Trophoblast cell (in vitro differentiated cells and primary cell): ENCODE results near the gene CACNA1H.
"Not testable (repeated sequence)": the region's sequence is repeated elsewhere in the genome, so short reads cannot be mapped to it uniquely, and the experiment has no call there.

Experiments
- DNase-seq, 2 donors: peaks; one replicate each; pipeline ENCODE4 v3.0.0-alpha.2; 2016
- H2AFZ ChIP-seq: 2 replicates; pipeline ENCODE4 v1.6.1; 2013; ENCODE audit warnings: low read length, moderate library complexity, mild to moderate bottlenecking; ENCODE audit not compliant: insufficient read depth, poor library complexity
- H2AK5ac ChIP-seq: 2 replicates; pipeline ENCODE4 v1.6.1; 2013; ENCODE audit warnings: mild to moderate bottlenecking, low read length
- H2BK120ac ChIP-seq: 2 replicates; pipeline ENCODE4 v1.6.1; 2013; ENCODE audit warnings: low read length, mild to moderate bottlenecking, moderate library complexity; ENCODE audit not compliant: insufficient read depth, poor library complexity
- H2BK12ac ChIP-seq: 2 replicates; pipeline ENCODE4 v1.6.1; 2013; ENCODE audit warnings: mild to moderate bottlenecking, low read length, moderate library complexity
- H2BK5ac ChIP-seq: 2 replicates; pipeline ENCODE4 v1.6.1; 2013; ENCODE audit warnings: low read length, low read depth, moderate library complexity, mild to moderate bottlenecking; ENCODE audit not compliant: poor library complexity
- H3K14ac ChIP-seq: 2 replicates; pipeline ENCODE4 v1.6.1; 2013; ENCODE audit warnings: mild to moderate bottlenecking, low read length
- H3K18ac ChIP-seq: 2 replicates; pipeline ENCODE4 v1.6.1; 2013; ENCODE audit warnings: mild to moderate bottlenecking, low read length
- H3K23ac ChIP-seq: 2 replicates; pipeline ENCODE4 v1.6.1; 2013; ENCODE audit warnings: low read length
- H3K27ac ChIP-seq: 2 replicates; pipeline ENCODE4 v1.5.1; 2013; ENCODE audit warnings: low read depth, mild to moderate bottlenecking, inconsistent platforms, low read length, moderate library complexity
- H3K27me3 ChIP-seq: 2 replicates; pipeline ENCODE4 v1.6.1; 2013; ENCODE audit warnings: inconsistent platforms, mild to moderate bottlenecking, low read length, moderate library complexity; ENCODE audit not compliant: insufficient read depth
- H3K36me3 ChIP-seq, 2 experiments: 1 replicate in 1 of 2; 2 replicates in 1 of 2; pipeline ENCODE4 v1.6.1; 2013; ENCODE audit warnings: low read length in 2 of 2, mild to moderate bottlenecking in 2 of 2, moderate library complexity in 1 of 2; ENCODE audit not compliant: insufficient read depth in 2 of 2, control insufficient read depth in 1 of 2
- H3K4ac ChIP-seq: 2 replicates; pipeline ENCODE4 v1.6.1; 2013; ENCODE audit warnings: low read depth, mild to moderate bottlenecking, low read length, moderate library complexity
- H3K4me1 ChIP-seq, 2 experiments: 1 replicate in 1 of 2; 2 replicates in 1 of 2; pipeline ENCODE4 v1.6.1; 2013; ENCODE audit warnings: low read length in 2 of 2, mild to moderate bottlenecking in 2 of 2, moderate library complexity in 1 of 2; ENCODE audit not compliant: insufficient read depth in 2 of 2, control insufficient read depth in 1 of 2
- H3K4me2 ChIP-seq: 2 replicates; pipeline ENCODE4 v1.6.1; 2013; ENCODE audit warnings: inconsistent platforms, mild to moderate bottlenecking, low read length, moderate library complexity
- H3K4me3 ChIP-seq: 2 replicates; pipeline ENCODE4 v1.5.1; 2013; ENCODE audit warnings: mild to moderate bottlenecking, low read depth, low read length, inconsistent platforms
- H3K79me1 ChIP-seq: one replicate; pipeline ENCODE4 v1.6.1; 2013; ENCODE audit warnings: low read length
- H3K79me2 ChIP-seq: 2 replicates; pipeline ENCODE4 v1.6.1; 2013; ENCODE audit warnings: low read length, mild to moderate bottlenecking; ENCODE audit not compliant: control insufficient read depth, insufficient read depth, poor library complexity
- H3K9ac ChIP-seq: 2 replicates; pipeline ENCODE4 v1.6.1; 2013; ENCODE audit warnings: mild to moderate bottlenecking, low read length
- H3K9me3 ChIP-seq: 2 replicates; pipeline ENCODE4 v1.6.1; 2013; ENCODE audit warnings: low read depth, mild to moderate bottlenecking, control low read depth, inconsistent platforms, low read length; ENCODE audit not compliant: insufficient read depth
- H4K12ac ChIP-seq: 2 replicates; pipeline ENCODE4 v1.6.1; 2013; ENCODE audit warnings: low read depth, mild to moderate bottlenecking, low read length, moderate library complexity
- H4K8ac ChIP-seq: 2 replicates; pipeline ENCODE4 v1.6.1; 2013; ENCODE audit warnings: low read depth, mild to moderate bottlenecking, low read length, moderate library complexity
- H4K91ac ChIP-seq: one replicate; pipeline ENCODE4 v1.6.1; 2013; ENCODE audit warnings: low read depth, mild to moderate bottlenecking, low read length, moderate library complexity
- WGBS: extraction: QIAGEN DNeasy Blood & Tissue Kit; methylation state at CpG from one replicate; pipeline ENCODE4 v1.1.7; 2013; ENCODE audit warnings: missing lambda C conversion rate; ENCODE audit not compliant: insufficient read length, insufficient coverage; ENCODE audit errors: extremely low coverage; 5-methylcytosine and 5-hydroxymethylcytosine counted together

CACNA1H gene

DNA sequence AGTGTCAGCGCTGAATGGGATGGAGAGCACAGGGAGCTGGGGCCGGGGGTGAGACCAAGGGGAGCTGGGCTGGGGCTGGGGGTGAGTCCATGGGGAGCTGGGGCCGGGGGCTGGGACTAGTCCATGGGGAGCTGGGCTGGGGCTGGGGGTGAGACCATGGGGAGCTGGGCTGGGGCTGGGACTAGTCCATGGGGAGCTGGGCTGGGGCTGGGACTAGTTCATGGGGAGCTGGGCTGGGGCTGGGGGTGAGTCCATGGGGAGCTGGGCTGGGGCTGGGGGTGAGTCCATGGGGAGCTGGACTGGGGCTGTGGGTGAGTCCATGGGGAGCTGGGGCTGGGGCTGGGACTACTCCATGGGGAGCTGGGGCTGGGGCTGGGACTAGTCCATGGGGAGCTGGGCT lies 101.9 kb downstream of the CACNA1H start:
- not testable (repeated sequence) for H3K36me3 ChIP-seq, H3K4ac ChIP-seq, H3K4me3 ChIP-seq, H4K8ac ChIP-seq, H4K91ac ChIP-seq, H2AFZ ChIP-seq, H3K23ac ChIP-seq, H3K14ac ChIP-seq, H3K79me1 ChIP-seq, H2BK120ac ChIP-seq, H2BK5ac ChIP-seq, H3K27ac ChIP-seq, H3K9ac ChIP-seq, H3K79me2 ChIP-seq, H2AK5ac ChIP-seq, H4K12ac ChIP-seq, H3K9me3 ChIP-seq, H2BK12ac ChIP-seq, H3K4me1 ChIP-seq, H3K4me2 ChIP-seq, H3K18ac ChIP-seq, DNase-seq, H3K27me3 ChIP-seq
- WGBS = no CpG with 5 or more reads among the region's 3 CpGs

DNA sequence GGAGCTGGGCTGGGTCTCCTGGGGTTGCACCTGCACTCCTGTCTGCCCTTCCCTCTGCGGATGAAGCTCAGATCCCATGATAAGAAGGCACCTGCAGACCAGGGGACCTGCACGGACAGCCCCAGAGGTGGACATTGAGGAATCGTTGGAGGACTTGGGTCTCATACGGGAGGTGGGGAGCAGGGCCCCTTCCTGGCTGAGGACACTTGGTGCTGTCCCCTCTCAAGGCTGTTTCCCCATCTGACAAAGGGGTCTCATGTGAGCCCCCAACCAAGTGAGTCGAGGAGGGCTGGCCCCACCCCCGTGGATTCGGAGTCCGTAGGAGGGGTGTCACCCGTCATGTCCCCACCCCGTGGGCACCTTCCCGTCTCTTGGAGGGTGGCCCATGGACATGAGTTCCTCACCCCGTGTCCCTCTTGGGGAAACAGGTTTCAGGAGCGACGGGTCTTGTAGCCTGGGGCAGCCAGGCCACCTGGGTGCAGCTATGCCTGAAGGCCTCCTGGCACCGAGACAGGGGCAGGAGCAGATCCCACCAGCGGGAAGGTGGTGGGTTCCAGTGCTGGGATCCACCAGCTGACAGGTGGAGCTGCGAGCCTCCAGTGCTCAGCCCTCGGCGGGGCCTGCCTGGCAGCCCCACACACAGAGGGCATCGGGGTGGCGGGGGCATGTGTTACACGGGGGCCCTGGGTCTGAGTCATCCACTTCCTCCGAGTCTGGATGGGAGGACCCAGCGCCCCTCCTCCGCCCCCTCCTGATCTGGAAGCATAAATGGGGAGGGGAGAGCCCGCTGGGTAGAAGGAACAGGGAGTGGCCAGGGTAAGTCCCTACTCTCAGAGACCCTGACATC lies 102.6 kb downstream of the CACNA1H start, which contains the start of gene TPSD1:
Gene TPSD1, plus strand, starts transcription at position 794 of the 847 bp plus-strand sequence. CDS start 212 bp downstream, outside the sequence.
- not testable (repeated sequence) for H2AK5ac ChIP-seq, H2BK120ac ChIP-seq, H3K4ac ChIP-seq, H2BK12ac ChIP-seq, DNase-seq, H3K79me1 ChIP-seq, H3K36me3 ChIP-seq, H3K14ac ChIP-seq, H3K27ac ChIP-seq, H3K4me2 ChIP-seq, H4K8ac ChIP-seq, H3K79me2 ChIP-seq, H3K27me3 ChIP-seq, H4K12ac ChIP-seq, H2AFZ ChIP-seq, H3K9me3 ChIP-seq, H3K4me3 ChIP-seq, H3K18ac ChIP-seq, H3K4me1 ChIP-seq, H2BK5ac ChIP-seq, H4K91ac ChIP-seq, H3K23ac ChIP-seq, H3K9ac ChIP-seq
- WGBS = no CpG with 5 or more reads among the region's 26 CpGs

DNA sequence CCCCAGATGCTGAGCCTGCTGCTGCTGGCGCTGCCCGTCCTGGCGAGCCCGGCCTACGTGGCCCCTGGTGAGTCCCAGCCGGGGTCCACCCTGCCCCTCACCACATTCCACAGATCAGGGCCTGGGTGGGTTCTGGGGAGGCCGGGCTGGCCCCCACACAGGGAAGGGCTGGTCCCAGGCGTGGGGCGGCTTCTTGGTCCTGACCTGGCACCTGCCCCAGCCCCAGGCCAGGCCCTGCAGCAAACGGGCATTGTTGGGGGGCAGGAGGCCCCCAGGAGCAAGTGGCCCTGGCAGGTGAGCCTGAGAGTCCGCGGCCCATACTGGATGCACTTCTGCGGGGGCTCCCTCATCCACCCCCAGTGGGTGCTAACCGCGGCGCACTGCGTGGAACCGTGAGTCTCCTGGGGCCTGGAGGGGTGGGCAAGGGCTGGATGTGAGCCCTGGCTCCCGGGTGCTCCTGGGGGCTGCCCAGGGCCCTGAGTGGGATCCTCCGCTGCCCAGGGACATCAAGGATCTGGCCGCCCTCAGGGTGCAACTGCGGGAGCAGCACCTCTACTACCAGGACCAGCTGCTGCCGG lies 103.5 kb downstream of the CACNA1H start:
- not testable (repeated sequence) for H3K27me3 ChIP-seq, H3K4me2 ChIP-seq, H3K23ac ChIP-seq, H2AK5ac ChIP-seq, H3K79me2 ChIP-seq, H2AFZ ChIP-seq, H3K4me1 ChIP-seq, H3K36me3 ChIP-seq, H2BK5ac ChIP-seq, H4K12ac ChIP-seq, DNase-seq, H3K14ac ChIP-seq, H3K27ac ChIP-seq, H4K8ac ChIP-seq, H2BK120ac ChIP-seq, H3K4me3 ChIP-seq, H3K18ac ChIP-seq, H4K91ac ChIP-seq, H2BK12ac ChIP-seq, H3K9ac ChIP-seq, H3K9me3 ChIP-seq, H3K4ac ChIP-seq, H3K79me1 ChIP-seq
- no CpG with 5 or more reads among the region's 23 CpGs for WGBS

DNA sequence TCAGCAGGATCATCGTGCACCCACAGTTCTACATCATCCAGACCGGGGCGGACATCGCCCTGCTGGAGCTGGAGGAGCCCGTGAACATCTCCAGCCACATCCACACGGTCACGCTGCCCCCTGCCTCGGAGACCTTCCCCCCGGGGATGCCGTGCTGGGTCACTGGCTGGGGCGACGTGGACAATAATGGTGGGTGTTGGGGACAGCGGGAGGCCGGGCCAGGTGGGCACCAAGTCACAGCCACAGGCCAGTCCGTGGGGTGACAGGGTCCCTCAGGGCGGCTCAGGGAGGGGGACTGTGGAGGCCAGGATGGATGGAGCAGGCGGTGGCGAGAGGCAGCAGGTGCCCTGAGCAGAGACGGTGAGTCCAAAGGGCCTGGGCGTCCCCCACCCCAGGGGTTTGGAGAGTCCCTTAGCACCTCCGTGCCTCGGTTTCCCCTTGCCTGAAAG lies 104.0 kb downstream of the CACNA1H start:
- WGBS = no CpG with 5 or more reads among the region's 22 CpGs
- no peak overlapping the region for H2BK120ac ChIP-seq
- peaks cover 4% of the 10 kb centered on the region for H3K27me3 ChIP-seq
- no peak for DNase-seq
- no peak overlapping the region for H3K27ac ChIP-seq
- no peak overlapping the region for H4K8ac ChIP-seq
- H3K4me1 ChIP-seq = no peaks in the 10 kb centered on the region
- H2BK5ac ChIP-seq = no peak overlapping the region
- no peak overlapping the region for H3K4me3 ChIP-seq
- no peaks in the 10 kb centered on the region for H3K79me2 ChIP-seq
- peaks cover 2% of the 10 kb centered on the region for H3K9me3 ChIP-seq
- no peak overlapping the region for H3K4me2 ChIP-seq
- H3K14ac ChIP-seq = no peak overlapping the region
- no peak overlapping the region for H3K4ac ChIP-seq
- H2AFZ ChIP-seq = no peak overlapping the region
- H3K9ac ChIP-seq = no peak overlapping the region
- H2AK5ac ChIP-seq = no peak overlapping the region
- no peak overlapping the region for H2BK12ac ChIP-seq
- H4K12ac ChIP-seq = no peak overlapping the region
- no peak overlapping the region for H3K23ac ChIP-seq
- no peaks in the 10 kb centered on the region for H3K36me3 ChIP-seq
- no peak overlapping the region for H3K18ac ChIP-seq
- no peak overlapping the region for H4K91ac ChIP-seq
- no peaks in the 10 kb centered on the region for H3K79me1 ChIP-seq
